Fibroblast of lung (primary cell): ENCODE data around the gene LRRC55. TPM values are rescaled to one million over a fixed set of nuclear protein-coding genes. Genes with fewer than 3 reads are reported as not detected.

Experiments used
- DNase-seq, 2 donors: peaks; one replicate each; pipeline versions ENCODE4 v3.0.0 to v3.0.0-alpha.2; 2010; ENCODE audit warnings: low read depth in 2 of 2
- H2AFZ ChIP-seq: 2 replicates; pipeline ENCODE4 v1.5.1; 2012; ENCODE audit warnings: low read length, control low read depth, inconsistent platforms
- H3K27ac ChIP-seq: 2 replicates; pipeline ENCODE4 v1.5.1; 2011; ENCODE audit warnings: low read length, control low read depth; ENCODE audit not compliant: insufficient read depth
- H3K27me3 ChIP-seq: 2 replicates; pipeline ENCODE4 v1.5.1; 2011; ENCODE audit warnings: mild to moderate bottlenecking, low read length; ENCODE audit not compliant: control insufficient read depth, insufficient read depth
- H3K36me3 ChIP-seq: 2 replicates; pipeline ENCODE4 v1.5.1; 2011; ENCODE audit warnings: low read length; ENCODE audit not compliant: control insufficient read depth, insufficient read depth
- H3K4me1 ChIP-seq: 2 replicates; pipeline ENCODE4 v1.5.1; 2011; ENCODE audit warnings: low read length; ENCODE audit not compliant: control insufficient read depth, insufficient read depth; ENCODE audit errors: extremely low read depth
- H3K4me2 ChIP-seq: 2 replicates; pipeline ENCODE4 v1.5.1; 2011; ENCODE audit warnings: low read length, control low read depth; ENCODE audit not compliant: insufficient read depth; ENCODE audit errors: extremely low read depth
- H3K4me3 ChIP-seq, 4 experiments: fragments of 200-600 bp in 1 of 4; sonication (generic) in 1 of 4; replicated peaks in 1 of 4; 2 replicates each; pipeline ENCODE4 v1.5.1; 2011 to 2016; ENCODE audit warnings: low read length in 4 of 4, low read depth in 3 of 4, mild to moderate bottlenecking in 3 of 4, control low read depth in 2 of 4, inconsistent platforms in 1 of 4, mixed read lengths in 1 of 4; ENCODE audit not compliant: insufficient read depth in 1 of 4; ENCODE audit errors: control extremely low read depth in 1 of 4
- H3K79me2 ChIP-seq: 2 replicates; pipeline ENCODE4 v1.5.1; 2012; ENCODE audit warnings: mild to moderate bottlenecking, low read length, inconsistent platforms; ENCODE audit not compliant: control insufficient read depth, insufficient read depth
- H3K9ac ChIP-seq: 2 replicates; pipeline ENCODE4 v1.5.1; 2011; ENCODE audit warnings: mild to moderate bottlenecking, low read length, control low read depth; ENCODE audit not compliant: insufficient read depth
- H3K9me3 ChIP-seq: 2 replicates; pipeline ENCODE4 v1.5.1; 2012; ENCODE audit warnings: low read depth, low read length; ENCODE audit not compliant: control insufficient read depth, insufficient read depth
- H4K20me1 ChIP-seq: 2 replicates; pipeline ENCODE4 v1.5.1; 2011; ENCODE audit warnings: low read length; ENCODE audit not compliant: control insufficient read depth, insufficient read depth; ENCODE audit errors: extremely low read depth
- CTCF ChIP-seq, 2 donors: IDR thresholded peaks in 1 of 2; conservative IDR thresholded peaks in 1 of 2; 1 replicate in 1 of 2; 2 replicates in 1 of 2; pipeline ENCODE4 v1.5.1; 2011 to 2012; ENCODE audit warnings: low read length in 2 of 2, control low read depth in 1 of 2, inconsistent platforms in 1 of 2, low read depth in 1 of 2, mild to moderate bottlenecking in 1 of 2
- EZH2 ChIP-seq: IDR thresholded peaks from 2 replicates; pipeline ENCODE4 v1.5.1; 2012; ENCODE audit warnings: low read length, control low read depth, mild to moderate bottlenecking; ENCODE audit errors: missing control alignments
- polyA plus RNA-seq, 2 donors: library from polyadenylated mRNA; depleted of rRNA in 1 of 2; stranded (reverse) in 1 of 2; unstranded in 1 of 2; fragments of >200 nt; gene quantifications; 2 replicates each; pipeline ENCODE4 v1.2.1, GENCODE V29; 2011 to 2012; ENCODE audit warnings: missing spikeins in 1 of 2
- total RNA-seq: library from RNA; depleted of rRNA; stranded (reverse); fragments of >200 nt; gene quantifications from 2 replicates; pipeline ENCODE4 v1.2.1, GENCODE V29; 2014

The LRRC55 gene
- total and polyA plus RNA-seq, 2 donors (not counting 1 experiment from before 2014, with no cell fraction given): not detected

- Histone ChIP-seq H3K4me1 (no peaks in the 10 kb centered on the region), H3K9ac (no peak overlapping the region), H3K27me3 (no peaks in the 10 kb centered on the region), H3K27ac (no peak overlapping the region), H4K20me1 (no peaks in the 10 kb centered on the region), H3K4me2 (no peak overlapping the region), H3K4me3 (no peak overlapping the region), H2AFZ (no peak overlapping the region), H3K9me3 (no peaks in the 10 kb centered on the region), H3K36me3 (no peaks in the 10 kb centered on the region), H3K79me2 (no peaks in the 10 kb centered on the region)
- TF ChIP-seq EZH2 (no peak), CTCF (conservative IDR thresholded peaks at IDR 0.05 in 1 of 2, IDR thresholded peaks at IDR 0.05 in 1 of 2; ENCODE audit: low read depth in 1 of 2, low read length in 2 of 2) (no peak)
- peak in 1 of 2 donors; percentile 32 for DNase-seq
Observed at GRCh38 chr11:57222239-57222638, 40.5 kb downstream of the LRRC55 start.

GRCh38 chr11:57223601-57224000 lies 41.8 kb downstream of the LRRC55 start:
- no peaks in the 10 kb centered on the region for H3K27me3 ChIP-seq
- H3K4me3 ChIP-seq: no peak overlapping the region
- peak in 1 of 2 donors; percentile 69 for DNase-seq
- H3K36me3 ChIP-seq: no peaks in the 10 kb centered on the region
- no peak overlapping the region for H3K27ac ChIP-seq
- H4K20me1 ChIP-seq: no peaks in the 10 kb centered on the region
- H3K4me2 ChIP-seq: no peak overlapping the region
- no peak overlapping the region for H3K9ac ChIP-seq
- H3K9me3 ChIP-seq: no peaks in the 10 kb centered on the region
- no peaks in the 10 kb centered on the region for H3K79me2 ChIP-seq
- H3K4me1 ChIP-seq: no peaks in the 10 kb centered on the region
- TF ChIP-seq CTCF (conservative IDR thresholded peaks at IDR 0.05 in 1 of 2, IDR thresholded peaks at IDR 0.05 in 1 of 2; ENCODE audit: low read depth in 1 of 2, low read length in 2 of 2) (no peak), EZH2 (no peak)
- no peak overlapping the region for H2AFZ ChIP-seq

GRCh38 chr11:57224128-57224527 lies 42.4 kb downstream of the LRRC55 start:
- no peak overlapping the region for H2AFZ ChIP-seq
- no peaks in the 10 kb centered on the region for H4K20me1 ChIP-seq
- H3K27me3 ChIP-seq: peaks cover 2% of the 10 kb centered on the region
- no peak overlapping the region for H3K4me2 ChIP-seq
- H3K9ac ChIP-seq: no peak overlapping the region
- H3K79me2 ChIP-seq: no peaks in the 10 kb centered on the region
- H3K36me3 ChIP-seq: no peaks in the 10 kb centered on the region
- TF ChIP-seq CTCF (conservative IDR thresholded peaks at IDR 0.05 in 1 of 2, IDR thresholded peaks at IDR 0.05 in 1 of 2; ENCODE audit: low read depth in 1 of 2, low read length in 2 of 2) (no peak), EZH2 (no peak)
- H3K9me3 ChIP-seq: no peaks in the 10 kb centered on the region
- H3K27ac ChIP-seq: no peak overlapping the region
- no peak overlapping the region for H3K4me3 ChIP-seq
- H3K4me1 ChIP-seq: no peaks in the 10 kb centered on the region
- DNase-seq: no peak
